ENCODE results near the gene MRTO4. TPM values are rescaled to one million over a fixed set of nuclear protein-coding genes. Genes with fewer than 3 reads are reported as not detected.
"Not testable (repeated sequence)": the region's sequence is repeated elsewhere in the genome, so short reads cannot be mapped to it uniquely, and the experiment has no call there.

The MRTO4 gene
- total RNA-seq, 2 experiments from 2014 or later, result 139 TPM

DNA sequence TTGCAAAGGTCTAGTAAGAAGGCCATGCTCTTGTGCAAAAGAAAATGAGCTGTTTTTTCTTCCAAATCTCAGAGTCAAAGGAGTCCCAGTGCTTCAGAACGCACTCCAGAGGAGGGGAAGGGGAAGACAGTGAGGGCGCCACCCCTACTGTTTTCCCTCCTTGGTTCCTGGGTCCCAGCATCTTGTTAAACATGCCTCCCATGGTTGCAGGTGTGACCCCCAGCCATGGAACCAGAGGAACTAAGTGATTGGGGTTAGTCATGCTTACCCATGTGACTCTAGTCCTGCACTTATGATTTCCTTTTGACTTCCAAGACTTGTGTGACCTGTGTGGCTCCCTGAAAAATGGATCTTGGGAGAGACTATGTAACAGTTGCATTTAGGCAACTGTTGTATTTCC, 43.0 kb downstream of the MRTO4 start:
- ChIA-PET CTCF (no interaction called here), POLR2A (no interaction called here)

DNA sequence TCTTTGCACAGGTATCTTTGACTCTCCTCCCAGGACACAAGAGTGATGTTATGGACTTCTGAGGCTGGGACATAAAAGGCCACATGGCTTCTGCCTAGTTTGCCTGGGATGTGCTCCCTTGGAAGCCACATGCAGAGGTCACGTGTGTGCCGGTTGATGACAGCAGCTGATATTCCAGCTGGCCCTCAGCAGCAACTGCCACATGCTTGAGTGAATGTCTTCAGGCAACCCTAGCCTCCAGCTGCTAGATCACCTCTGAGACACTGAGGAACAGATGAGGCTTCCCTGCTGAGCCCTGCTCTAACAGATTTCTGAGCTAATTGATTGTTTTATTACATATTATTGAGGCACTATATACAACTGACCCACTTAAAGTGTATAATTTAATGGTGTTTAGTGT, 48.6 kb downstream of the MRTO4 start:
- POLR2A ChIA-PET, result no interaction called here
- CTCF ChIA-PET, result no interaction called here

DNA sequence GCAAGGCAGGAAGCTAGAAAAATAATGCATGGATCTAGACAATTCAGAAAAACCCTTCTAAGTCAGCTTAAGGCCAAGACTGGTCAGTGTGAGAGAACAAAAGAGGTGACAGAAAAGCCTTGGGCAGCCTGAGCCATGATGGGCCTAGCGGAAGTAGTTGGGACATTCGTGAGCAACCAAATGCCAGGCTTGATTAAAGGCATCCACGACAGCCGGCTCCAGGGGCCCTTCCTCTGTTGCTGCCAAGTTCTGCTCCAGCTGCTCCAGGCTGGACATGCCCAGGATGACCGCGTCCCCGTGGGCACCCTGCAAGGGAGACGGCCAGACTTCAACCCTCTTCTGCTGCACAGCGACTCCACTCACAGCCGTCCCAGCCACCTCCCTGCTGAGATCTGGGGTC, 52.5 kb downstream of the MRTO4 start:
- CTCF ChIA-PET, result interaction anchor here (0.6 kb wide), 1 partner anchor 212 kb away, joined by 3 read pairs; no protein-coding TSS in a partner anchor
- POLR2A ChIA-PET, result not testable (repeated sequence)

DNA sequence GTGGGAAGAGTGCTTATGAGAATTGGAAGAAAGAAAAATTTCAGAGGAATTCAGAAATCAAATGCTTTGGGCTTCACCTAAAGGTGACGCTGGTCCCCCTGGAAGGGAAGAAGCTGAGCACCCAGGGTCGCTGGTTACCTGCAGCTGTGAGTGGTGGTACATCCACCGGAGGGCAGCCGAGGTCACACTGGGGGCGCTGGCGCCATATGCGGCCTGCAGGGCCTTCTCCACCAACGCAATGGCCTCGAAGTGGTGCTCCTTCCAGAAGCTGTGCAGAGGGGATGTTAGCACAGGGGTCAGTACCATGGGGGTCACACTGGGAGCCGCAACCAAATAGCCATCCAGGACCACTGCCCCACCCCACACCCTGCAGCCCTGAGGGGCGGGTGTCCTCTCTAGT, 54.3 kb downstream of the MRTO4 start:
- ChIA-PET POLR2A (no interaction called here), CTCF (no interaction called here)

DNA sequence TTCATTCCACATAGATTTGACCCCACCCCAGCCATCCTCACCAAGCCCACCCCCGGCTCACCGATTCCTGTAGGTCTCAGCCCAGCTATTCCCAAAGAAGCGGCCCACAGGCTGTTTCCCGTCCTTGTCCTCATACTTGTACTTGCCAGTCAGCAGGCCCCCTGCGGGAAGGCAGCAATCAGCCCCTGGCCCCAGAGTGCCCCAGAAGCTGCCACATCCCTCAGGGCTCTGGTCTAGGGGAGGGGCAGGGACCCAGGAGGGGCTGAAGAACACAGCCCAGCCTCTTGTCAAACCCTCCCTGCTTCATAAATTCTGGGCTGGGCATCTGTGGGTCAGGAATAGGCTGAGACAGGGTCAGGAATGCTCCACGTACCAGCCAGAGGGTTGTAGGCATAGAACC, 55.3 kb downstream of the MRTO4 start:
- ChIA-PET POLR2A (no interaction called here), CTCF (interaction anchor here (0.6 to 1.0 kb wide), 2 partner anchors 10 to 11 kb away, joined by 3 to 5 read pairs; no protein-coding TSS in a partner anchor)

DNA sequence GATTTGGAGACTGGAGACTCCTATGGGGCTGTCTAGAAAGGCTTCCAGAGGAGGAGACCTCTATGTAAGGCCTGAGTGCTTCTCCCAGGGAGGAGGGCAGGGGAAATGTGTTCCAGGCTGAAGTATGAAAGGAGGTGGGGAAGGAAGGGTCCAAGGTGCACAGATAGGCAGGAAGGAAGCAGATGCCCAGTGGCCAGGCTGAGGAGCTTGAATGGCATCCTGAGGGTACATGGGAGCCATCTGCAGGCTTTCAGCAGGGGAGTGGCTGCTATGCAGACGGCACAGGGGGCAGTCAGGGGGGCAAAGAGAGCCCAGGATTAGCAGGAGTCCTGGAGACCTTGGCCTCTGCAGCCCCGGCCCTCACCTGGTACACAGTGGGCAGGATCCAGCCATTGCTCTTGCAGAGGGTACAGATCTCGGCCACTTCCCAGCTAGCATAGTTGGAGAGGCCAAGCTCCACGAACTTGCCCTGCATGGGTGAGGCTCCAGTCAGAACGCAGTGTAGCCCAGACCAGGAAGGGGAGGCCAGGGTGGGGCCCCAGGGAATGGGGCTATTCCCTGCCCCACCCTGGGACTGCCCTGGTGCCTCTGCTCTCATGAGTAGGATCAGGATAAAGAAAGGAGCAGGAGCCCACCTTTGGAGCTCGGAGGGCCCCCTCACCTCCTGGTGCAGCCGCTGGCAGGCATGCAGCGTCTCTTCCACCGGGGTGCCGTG, 56.3 kb downstream of the MRTO4 start:
- ChIA-PET POLR2A (no interaction called here), CTCF (no interaction called here)

DNA sequence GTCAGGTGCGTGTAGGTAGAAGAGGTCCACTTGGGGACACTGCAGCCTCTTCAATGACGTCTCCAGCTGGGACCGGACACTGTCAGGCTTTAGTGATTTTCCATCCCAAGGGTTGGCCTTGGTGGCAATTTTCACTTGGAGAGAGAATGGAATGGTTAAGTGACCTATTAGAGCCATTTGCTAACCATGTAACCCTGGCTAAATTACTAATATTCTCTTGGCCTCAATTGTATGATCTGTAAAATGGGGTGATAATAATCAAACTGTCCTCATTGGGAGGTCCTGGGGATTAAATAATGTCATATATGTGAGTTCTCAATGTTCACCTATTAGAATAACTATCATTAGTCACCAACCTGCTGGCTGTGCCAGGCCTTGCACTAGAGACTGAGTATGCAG, 56.9 kb downstream of the MRTO4 start:
- POLR2A ChIA-PET, result no interaction called here
- CTCF ChIA-PET, result no interaction called here

DNA sequence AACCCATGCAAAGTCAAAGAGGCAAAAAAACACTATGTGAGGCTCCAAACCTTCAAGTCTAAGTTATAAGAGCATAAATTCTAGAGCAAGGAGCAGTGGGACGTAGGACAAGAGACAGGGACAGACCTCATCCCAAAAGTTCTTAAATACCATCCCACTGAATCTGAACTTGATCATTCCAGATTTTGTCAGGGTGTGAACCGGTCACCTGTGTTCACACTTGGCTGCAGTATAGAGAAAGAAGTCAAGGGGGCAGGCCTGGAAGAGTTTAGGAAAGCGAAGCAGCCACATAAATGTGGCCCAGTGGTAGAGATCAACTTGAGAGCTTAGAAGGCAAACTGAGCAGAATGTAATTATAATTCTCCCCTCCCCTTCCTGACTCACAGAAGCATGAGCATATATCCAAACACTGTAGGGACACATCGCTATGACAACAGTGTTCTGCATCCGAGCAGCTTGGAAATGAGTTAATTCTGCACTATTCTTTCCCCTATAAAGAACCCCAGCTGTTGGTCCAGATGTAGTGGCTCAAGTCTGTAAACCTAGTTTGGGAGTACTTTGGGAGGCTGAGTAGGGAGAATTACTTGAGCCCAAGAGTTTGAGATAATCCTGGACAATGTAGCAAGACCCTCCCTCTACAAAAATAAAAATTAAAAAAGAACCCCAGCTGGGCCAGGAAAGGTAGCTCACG, 57.7 kb downstream of the MRTO4 start:
- ChIA-PET POLR2A (no interaction called here), CTCF (no interaction called here)

Other genes starting within 250 kb of the MRTO4 start
- gene UBR4, start 41.5 kb upstream of the MRTO4 start, total RNA-seq, result 100 to 1,000 TPM; 119 to 122 TPM
- 10 to 100 TPM; 60.6 to 64.1 TPM for gene EMC1, start 281 bp upstream of the MRTO4 start, total RNA-seq
- gene AKR7A3, start 37.0 kb downstream of the MRTO4 start, total RNA-seq, result under 1 TPM; 0.38 to 0.51 TPM
- gene AKR7A2, start 60.3 kb downstream of the MRTO4 start, total RNA-seq, result 10 to 100 TPM; 40.1 to 44.1 TPM
- gene SLC66A1, start 60.5 kb downstream of the MRTO4 start, total RNA-seq, result 1 to 10 TPM; 8.5 to 9.0 TPM
- gene CAPZB, start 233.7 kb downstream of the MRTO4 start, total RNA-seq, result 100 to 1,000 TPM; 292 to 298 TPM

All from activated CD8-positive, alpha-beta memory T cell treated with anti-CD3 and anti-CD28 coated beads for 36 hours (primary cell).